T-helper 1 cell (primary cell): ENCODE data around the gene MPZ.
"Not testable (repeated sequence)": the region's sequence is repeated elsewhere in the genome, so short reads cannot be mapped to it uniquely, and the experiment has no call there.

Experiments
- DNase-seq, 5 donors: peaks; one replicate each; pipeline ENCODE4 v3.0.0-alpha.2; 2012 to 2020
- total RNA-seq, 4 donors: gene quantifications; one replicate each; lab custom pipeline; 2026; lab: John Stamatoyannopoulos, UW

MPZ gene
- total RNA-seq: 1.1 to 3.2 (median 2.2) reads per million in 4 donors

GRCh38 chr1:161309868-161310267, at the start of gene MPZ:
TSS of gene MPZ (minus strand) at chr1:161309968. CDS start at chr1:161309905, 63 bp downstream.
- no peak for DNase-seq

DNA sequence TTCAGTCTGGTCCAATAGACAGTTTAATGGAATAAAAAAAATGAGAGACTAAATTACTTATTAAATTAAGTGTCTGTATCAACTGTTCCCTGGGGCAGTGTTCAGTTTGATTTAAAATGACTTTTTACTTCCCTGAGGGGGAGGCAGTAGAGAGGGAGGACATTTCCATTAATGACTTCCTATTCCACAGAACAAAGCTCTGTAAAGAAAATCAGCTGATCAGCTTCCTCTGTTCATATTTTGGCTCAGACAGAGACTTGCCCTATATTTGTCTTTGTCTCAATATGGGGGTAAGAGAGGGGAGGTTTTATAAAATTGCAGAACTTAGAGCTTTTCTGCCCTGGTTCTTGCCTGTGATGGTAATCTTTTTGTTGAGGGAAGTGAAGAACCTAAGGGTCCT, 49.5 kb upstream of the MPZ start:
- no peak for DNase-seq

DNA sequence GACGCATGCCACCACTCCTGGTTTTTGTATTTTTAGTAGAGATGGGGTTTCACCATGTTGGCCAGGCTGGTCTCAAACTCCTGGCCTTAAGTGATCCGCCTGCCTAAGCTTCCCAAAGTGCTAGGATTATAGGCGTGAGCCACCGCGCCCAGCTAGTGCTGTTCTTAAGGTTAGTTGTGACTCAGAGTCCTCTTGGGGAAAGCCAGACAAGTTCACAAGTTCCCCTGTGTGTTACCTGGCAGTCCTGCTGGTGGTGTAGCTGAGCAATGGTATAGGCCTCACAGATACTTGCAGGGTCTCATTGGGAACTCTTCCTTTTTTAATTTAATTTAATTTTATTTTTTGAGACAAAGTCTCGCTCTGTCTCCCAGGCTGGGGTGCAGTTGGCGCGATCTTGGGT, 47.3 kb upstream of the MPZ start:
- no peak for DNase-seq

DNA sequence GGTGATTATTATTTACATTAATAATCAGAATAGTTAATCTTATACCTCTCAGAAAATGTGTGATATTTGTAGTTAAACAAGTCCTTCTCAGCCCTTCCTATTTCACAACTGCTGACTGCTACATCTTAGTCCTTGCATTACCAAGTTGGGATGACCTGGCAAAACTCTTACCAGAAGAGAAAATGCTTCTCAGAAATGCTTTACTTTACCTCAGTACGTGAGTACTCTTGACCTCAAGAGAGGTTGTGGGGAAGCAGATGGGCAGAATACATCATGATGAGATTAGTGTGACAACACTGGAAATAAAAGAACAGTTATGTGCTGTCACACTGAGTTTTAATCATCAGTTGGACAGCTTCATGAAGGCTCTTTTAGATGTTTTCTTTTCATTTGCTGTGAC, 41.7 kb upstream of the MPZ start:
- DNase-seq: peak in 1 of 5 donors; percentile 6

GRCh38 chr1:161350671-161351070, 40.9 kb upstream of the MPZ start:
- no peak for DNase-seq

DNA sequence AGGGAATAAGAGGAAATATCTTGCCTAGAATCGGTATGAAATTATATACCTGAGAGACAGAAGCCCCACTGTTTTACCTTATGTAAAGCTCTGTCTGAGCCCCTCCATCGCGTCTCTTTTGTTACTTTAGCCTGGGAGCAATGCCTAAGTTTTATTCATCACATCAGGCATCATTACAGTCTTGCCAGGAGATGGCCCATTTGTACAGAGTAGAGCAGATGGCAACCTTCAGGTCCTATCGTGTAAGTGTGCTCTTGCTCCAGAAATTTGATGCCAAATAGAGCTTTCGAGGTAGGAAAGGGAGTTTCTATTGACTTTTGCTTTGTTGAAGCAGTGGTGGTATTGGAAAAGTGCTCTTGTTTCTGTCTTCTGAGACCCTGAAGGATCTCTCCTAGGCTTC, 33.1 kb upstream of the MPZ start:
- no peak for DNase-seq

GRCh38 chr1:161342177-161342576, 32.4 kb upstream of the MPZ start:
- no peak for DNase-seq

DNA sequence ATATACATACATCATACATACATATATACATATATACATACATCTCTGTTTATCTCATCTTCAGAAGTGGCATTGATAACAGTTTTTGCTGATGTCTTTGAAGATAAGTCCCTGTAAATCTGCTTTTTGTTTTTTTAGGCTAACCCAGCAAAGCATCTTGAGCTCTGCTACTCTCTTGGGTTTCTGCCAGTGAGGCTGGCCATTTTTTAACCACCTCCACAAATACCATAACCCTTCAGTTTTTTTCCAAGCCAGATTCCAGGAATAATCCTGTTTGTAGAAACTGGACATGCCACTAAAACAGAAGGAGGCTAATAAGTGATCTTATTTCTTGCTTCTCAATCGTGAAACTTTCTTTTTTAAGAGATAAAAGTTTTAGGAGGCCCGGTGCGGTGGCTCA, 26.0 kb upstream of the MPZ start:
- DNase-seq: no peak

- no peak for DNase-seq
These were observed 23.4 kb upstream of the MPZ start for GRCh38 chr1:161333166-161333565.

GRCh38 chr1:161330346-161330745, 20.6 kb upstream of the MPZ start:
- DNase-seq: no peak

DNA sequence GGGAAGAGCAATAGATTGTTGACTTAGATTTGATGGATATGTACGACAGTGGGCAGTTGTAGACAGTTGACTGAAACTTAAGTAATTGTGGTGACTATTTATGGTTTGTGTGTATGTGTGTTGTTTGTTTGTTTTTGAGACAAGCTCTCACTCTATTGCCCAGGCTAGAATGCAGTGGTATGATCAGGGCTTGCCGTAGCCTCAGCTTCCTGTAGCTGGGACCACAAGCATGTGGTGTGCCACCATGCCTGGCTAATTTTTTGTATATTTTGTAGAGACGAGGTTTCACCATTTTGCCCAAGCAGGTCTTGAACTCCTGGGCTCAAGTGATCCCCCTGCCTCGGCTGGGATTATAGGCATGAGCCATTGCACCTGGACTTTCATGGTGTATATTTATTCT, 14.3 kb upstream of the MPZ start:
- DNase-seq: peak in 1 of 5 donors; percentile 16

DNA sequence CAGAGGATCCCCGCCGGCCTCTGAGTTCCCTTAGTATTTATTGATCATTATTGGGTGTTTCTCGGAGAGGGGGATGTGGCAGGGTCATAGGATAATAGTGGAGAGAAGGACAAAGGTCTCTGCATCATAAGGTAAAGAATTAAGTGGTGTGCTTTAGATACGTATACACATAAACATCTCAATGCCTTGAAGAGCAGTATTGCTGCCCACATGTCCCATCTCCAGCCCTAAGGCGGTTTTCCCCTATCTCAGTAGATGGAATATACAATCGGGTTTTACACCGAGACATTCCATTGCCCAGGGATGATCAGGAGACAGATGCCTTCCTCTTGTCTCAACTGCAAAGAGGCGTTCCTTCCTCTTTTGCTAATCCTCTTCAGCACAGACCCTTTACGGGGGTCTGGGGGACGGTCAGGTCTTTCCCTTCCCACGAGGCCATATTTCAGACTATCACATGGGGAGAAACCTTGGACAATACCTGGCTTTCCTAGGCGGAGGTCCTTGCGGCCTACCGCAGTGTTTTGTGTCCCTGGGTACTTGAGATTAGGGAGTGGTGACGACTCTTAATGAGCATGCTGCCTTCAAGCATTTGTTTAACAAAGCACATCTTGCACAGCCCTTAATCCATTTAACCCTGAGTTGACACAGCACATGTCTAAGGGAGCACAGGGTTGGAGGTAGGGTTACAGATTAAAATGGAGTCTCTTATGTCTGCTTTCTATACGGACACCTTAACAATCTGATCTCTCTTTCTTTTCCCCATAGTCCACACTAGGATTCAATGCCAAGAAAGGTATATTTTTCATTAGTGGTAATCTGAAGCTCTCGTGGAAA, 6.3 kb upstream of the MPZ start:
- DNase-seq: not testable (repeated sequence)

- peak; percentile 81 to 90 (median 88) for DNase-seq
These were observed 4.6 kb upstream of the MPZ start, which contains the start of gene SDHC for GRCh38 chr1:161314201-161314981. TSS of gene SDHC (plus strand) at chr1:161314381. CDS start at chr1:161314406, 25 bp downstream.

DNA sequence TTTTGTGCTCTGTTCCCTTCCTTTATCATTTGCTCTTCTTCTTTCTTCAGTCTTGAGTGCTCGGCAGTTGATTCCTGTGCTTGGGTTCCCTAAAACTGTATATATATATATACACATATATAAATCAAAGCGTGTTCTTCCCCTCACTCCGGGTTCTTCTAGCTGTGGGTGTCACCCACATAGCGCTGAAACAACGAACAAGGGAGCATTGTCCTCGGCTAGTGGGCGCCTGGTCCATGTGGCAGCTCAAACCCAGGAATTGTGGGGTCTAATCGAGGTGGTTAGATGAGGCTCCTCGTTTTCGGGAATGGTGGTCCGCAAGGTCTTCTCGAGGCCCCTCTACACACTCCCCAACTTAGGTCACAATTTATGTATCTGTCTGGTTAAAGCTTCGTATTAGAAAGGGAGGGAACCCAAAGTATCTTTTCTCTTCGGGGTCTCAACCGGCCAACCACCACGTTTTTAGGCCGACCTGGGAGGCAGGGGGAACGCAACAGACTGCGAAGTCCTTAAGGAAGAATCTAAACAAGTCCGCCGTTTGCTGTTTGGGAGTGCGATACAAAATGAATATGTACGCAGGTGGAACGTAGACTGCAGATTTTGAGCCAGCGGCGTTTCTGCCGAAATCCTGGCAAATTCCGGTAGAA, 3.9 kb upstream of the MPZ start:
- no peak for DNase-seq

GRCh38 chr1:161311595-161312181, 1.9 kb upstream of the MPZ start:
- DNase-seq: no peak

- DNase-seq: no peak
These were observed 1.7 kb downstream of the MPZ start for GRCh38 chr1:161307892-161308638.

DNA sequence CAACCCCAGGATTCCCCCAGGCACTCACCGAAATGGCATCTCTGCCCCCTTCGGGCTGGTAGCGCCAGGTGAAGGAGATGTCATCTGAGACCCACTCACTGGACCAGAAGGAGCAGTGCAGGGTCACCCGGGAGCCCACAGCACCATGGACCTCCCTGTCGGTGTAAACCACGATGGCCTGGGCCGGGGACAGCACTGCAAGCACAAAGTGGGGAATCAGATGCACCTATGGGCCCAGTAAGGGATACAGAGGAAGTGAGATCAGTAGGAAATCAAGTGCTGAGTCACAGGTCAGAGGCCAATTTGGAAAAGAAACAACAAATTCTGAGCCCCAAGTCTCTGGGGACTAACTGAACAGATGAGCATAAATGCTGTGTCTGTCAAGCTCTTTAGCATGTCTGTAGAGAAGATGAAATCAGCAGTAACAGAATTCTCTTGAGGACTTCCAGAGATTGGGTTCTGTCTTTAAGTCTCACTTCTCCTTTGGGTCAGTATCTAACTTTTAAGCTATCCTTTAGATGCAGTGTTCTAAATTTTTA, 2.5 kb downstream of the MPZ start:
- peak in 1 of 5 donors; percentile 29 for DNase-seq

- peak; percentile 72 to 89 (median 82) for DNase-seq
These were observed 3.8 kb downstream of the MPZ start for GRCh38 chr1:161305867-161306519.

DNA sequence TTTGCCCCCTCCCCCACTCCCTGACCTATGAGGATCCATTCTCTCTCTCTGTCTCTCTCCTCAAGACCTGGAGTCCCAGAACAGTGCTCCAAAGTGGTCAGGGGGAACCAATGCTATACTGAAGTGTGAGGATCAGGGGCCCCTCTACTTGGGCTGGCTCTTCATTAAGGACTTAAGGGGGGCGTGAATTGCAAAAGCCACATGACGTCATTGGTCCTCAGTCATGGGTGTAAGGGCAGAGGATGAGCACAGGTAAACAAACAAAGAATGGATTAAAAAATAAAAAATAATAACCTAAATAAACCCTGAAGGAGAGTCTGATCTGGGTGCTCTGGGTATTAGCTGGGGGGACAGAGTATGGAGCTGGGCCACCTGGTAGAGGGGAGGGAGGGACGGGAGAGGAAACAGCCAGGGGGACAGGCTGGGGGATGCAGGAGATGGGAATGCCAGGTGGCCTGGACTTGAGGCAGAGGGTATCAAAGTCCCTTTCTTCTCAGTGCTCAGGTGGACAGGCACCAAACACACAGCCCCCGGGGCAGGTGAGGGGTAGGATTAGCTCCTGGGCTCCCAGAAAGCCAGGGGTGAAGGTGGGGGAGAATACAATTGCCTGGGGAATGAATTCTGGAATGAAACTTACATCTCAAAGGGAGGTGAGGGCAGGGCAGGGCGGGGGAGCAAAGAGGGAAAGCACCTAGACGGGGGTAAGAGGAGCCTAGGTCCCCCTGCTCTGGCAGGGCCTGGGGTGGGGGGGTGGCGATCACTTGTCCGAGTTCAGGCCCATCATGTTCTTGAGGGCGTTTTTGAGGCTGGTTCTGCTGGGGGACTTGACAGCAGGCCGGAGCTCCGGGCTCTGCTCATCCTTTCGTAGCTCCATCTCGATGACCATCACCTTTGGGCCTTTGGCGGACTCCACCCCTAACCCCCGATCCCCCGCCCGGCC, 4.6 kb downstream of the MPZ start:
- DNase-seq: no peak

DNA sequence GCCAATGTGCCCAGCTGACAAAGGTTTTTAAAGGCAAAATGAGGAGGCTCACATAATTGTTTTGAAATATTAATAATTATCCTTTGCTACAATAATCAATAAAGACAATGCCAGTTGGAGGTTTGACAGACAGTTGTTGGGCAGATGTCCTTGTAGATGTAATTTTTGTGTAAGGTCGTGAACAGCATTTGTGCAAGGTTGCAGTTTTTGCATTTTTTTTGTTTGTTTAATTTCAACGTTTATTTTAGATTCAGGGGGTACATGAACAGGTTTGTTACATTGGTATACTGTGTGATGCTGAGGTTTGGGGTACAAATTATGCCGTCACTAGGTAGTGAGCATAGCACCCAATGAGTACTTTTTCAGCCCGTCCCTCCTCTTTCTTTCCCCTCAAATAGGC, 9.3 kb downstream of the MPZ start:
- no peak for DNase-seq
